Karpas-422 (cell line): Measurements from ENCODE around the gene SLC66A3. TPM values are rescaled to one million over a fixed set of nuclear protein-coding genes. Genes with fewer than 3 reads are reported as not detected.

ENCODE experiments used
- DNase-seq: peaks from one replicate; pipeline ENCODE4 v3.0.0-alpha.2; 2015
- H2AFZ ChIP-seq: fragments of 200-600 bp; sonication (generic); 2 replicates; pipeline ENCODE4 v1.6.1; 2014; ENCODE audit warnings: antibody characterized with exemption, low read length, mixed read lengths
- H3K27ac ChIP-seq: fragments of 200-600 bp; sonication (generic); 2 replicates; pipeline ENCODE4 v1.5.1; 2014; ENCODE audit warnings: mild to moderate bottlenecking, low read length, moderate library complexity
- H3K27me3 ChIP-seq: fragments of 200-600 bp; sonication (generic); 2 replicates; pipeline ENCODE4 v1.6.1; 2014; ENCODE audit warnings: low read length, mixed read lengths
- H3K36me3 ChIP-seq: fragments of 200-600 bp; sonication (generic); 2 replicates; pipeline ENCODE4 v1.6.1; 2014; ENCODE audit warnings: low read length, mixed read lengths; ENCODE audit not compliant: insufficient read depth
- H3K4me1 ChIP-seq: fragments of 200-600 bp; sonication (generic); 2 replicates; pipeline ENCODE4 v1.6.1; 2014; ENCODE audit warnings: mild to moderate bottlenecking, low read length, mixed read lengths
- H3K4me2 ChIP-seq: fragments of 200-600 bp; sonication (generic); 2 replicates; pipeline ENCODE4 v1.6.1; 2014; ENCODE audit warnings: low read length, low read depth, mild to moderate bottlenecking; ENCODE audit not compliant: poor library complexity, severe bottlenecking
- H3K4me3 ChIP-seq: fragments of 200-600 bp; sonication (generic); 2 replicates; pipeline ENCODE4 v1.5.1; 2014; ENCODE audit warnings: mild to moderate bottlenecking, antibody characterized with exemption, low read length, mixed read lengths
- H3K79me2 ChIP-seq: fragments of 200-600 bp; sonication (generic); 2 replicates; pipeline ENCODE4 v1.6.1; 2014; ENCODE audit warnings: mild to moderate bottlenecking, low read length, mixed read lengths
- H3K9ac ChIP-seq: fragments of 200-600 bp; sonication (generic); 2 replicates; pipeline ENCODE4 v1.6.0; 2014; ENCODE audit warnings: low read length
- H3K9me2 ChIP-seq: fragments of 200-600 bp; sonication (generic), shearing (Covaris generic); replicated peaks from 2 replicates; pipeline ENCODE4 v1.6.0; 2014; ENCODE audit warnings: mild to moderate bottlenecking, low read length, moderate library complexity; ENCODE audit not compliant: insufficient read depth
- H3K9me3 ChIP-seq: fragments of 300-700, 200-600 bp; sonication (generic); 2 replicates; pipeline ENCODE4 v1.6.1; 2014; ENCODE audit warnings: low read length, mixed read lengths
- H4K20me1 ChIP-seq: fragments of 200-600 bp; sonication (generic); 2 replicates; pipeline ENCODE4 v1.6.1; 2014; ENCODE audit warnings: mild to moderate bottlenecking, antibody characterized with exemption, low read length, low read depth; ENCODE audit not compliant: insufficient read depth
- total RNA-seq: library from RNA; depleted of rRNA; stranded (reverse); fragments of >200 nt; shearing (Covaris generic); gene quantifications from 2 replicates; pipeline ENCODE4 v1.2.3, GENCODE V29; 2014; ENCODE audit warnings: low replicate concordance

The SLC66A3 gene
- total RNA-seq, 1 experiment from 2014 or later: 18.2 TPM

GRCh38 chr2:11123001-11123809, 32.1 kb upstream of the SLC66A3 start:
- Histone ChIP-seq H3K9me3 (no peaks in the 10 kb centered on the region), H4K20me1 (no peaks in the 10 kb centered on the region), H3K4me1 (no peaks in the 10 kb centered on the region), H3K36me3 (no peaks in the 10 kb centered on the region), H3K4me3 (no peak overlapping the region), H2AFZ (no peak overlapping the region), H3K4me2 (no peak overlapping the region), H3K79me2 (no peaks in the 10 kb centered on the region), H3K27ac (no peak overlapping the region), H3K9me2 (no peaks in the 10 kb centered on the region), H3K27me3 (no peaks in the 10 kb centered on the region), H3K9ac (no peak overlapping the region)
- no peak for DNase-seq

GRCh38 chr2:11123856-11124759, 31.2 kb upstream of the SLC66A3 start:
- Histone ChIP-seq H4K20me1 (no peaks in the 10 kb centered on the region), H2AFZ (no peak overlapping the region), H3K4me3 (no peak overlapping the region), H3K27me3 (no peaks in the 10 kb centered on the region), H3K9me2 (no peaks in the 10 kb centered on the region), H3K4me2 (no peak overlapping the region), H3K4me1 (no peaks in the 10 kb centered on the region), H3K79me2 (no peaks in the 10 kb centered on the region), H3K36me3 (no peaks in the 10 kb centered on the region), H3K9ac (no peak overlapping the region), H3K9me3 (no peaks in the 10 kb centered on the region), H3K27ac (no peak overlapping the region)
- DNase-seq: peak; percentile 85

- Histone ChIP-seq H3K4me3 (no peak overlapping the region), H3K27me3 (no peaks in the 10 kb centered on the region), H3K4me2 (no peak overlapping the region)
Measured at GRCh38 chr2:11124760-11125068, 30.6 kb upstream of the SLC66A3 start.

GRCh38 chr2:11127761-11128160, 27.5 kb upstream of the SLC66A3 start:
- DNase-seq: no peak
- H3K9me3 ChIP-seq: no peaks in the 10 kb centered on the region
- H4K20me1 ChIP-seq: no peaks in the 10 kb centered on the region
- no peaks in the 10 kb centered on the region for H3K79me2 ChIP-seq
- H3K36me3 ChIP-seq: no peaks in the 10 kb centered on the region
- H3K9ac ChIP-seq: no peak overlapping the region
- no peak overlapping the region for H2AFZ ChIP-seq
- no peak overlapping the region for H3K4me3 ChIP-seq
- H3K27me3 ChIP-seq: no peaks in the 10 kb centered on the region
- H3K4me1 ChIP-seq: peaks cover 19% of the 10 kb centered on the region
- H3K27ac ChIP-seq: no peak overlapping the region
- H3K4me2 ChIP-seq: no peak overlapping the region
- H3K9me2 ChIP-seq: no peaks in the 10 kb centered on the region

More at GRCh38 chr2:11124760-11125068, 30.6 kb upstream of the SLC66A3 start:
- Histone ChIP-seq H2AFZ (no peak overlapping the region), H3K36me3 (no peaks in the 10 kb centered on the region), H3K9me2 (no peaks in the 10 kb centered on the region), H3K9ac (no peak overlapping the region), H3K79me2 (no peaks in the 10 kb centered on the region), H3K27ac (no peak overlapping the region), H3K9me3 (no peaks in the 10 kb centered on the region), H4K20me1 (no peaks in the 10 kb centered on the region), H3K4me1 (peaks cover 2% of the 10 kb centered on the region)
- no peak for DNase-seq

- Histone ChIP-seq H2AFZ (no peak overlapping the region), H3K9me3 (no peaks in the 10 kb centered on the region), H3K4me3 (no peak overlapping the region), H3K36me3 (no peaks in the 10 kb centered on the region), H3K9me2 (no peaks in the 10 kb centered on the region), H3K4me1 (peaks cover 22% of the 10 kb centered on the region), H3K27ac (no peak overlapping the region), H3K4me2 (no peak overlapping the region), H4K20me1 (no peaks in the 10 kb centered on the region), H3K9ac (no peak overlapping the region), H3K79me2 (no peaks in the 10 kb centered on the region), H3K27me3 (no peaks in the 10 kb centered on the region)
- no peak for DNase-seq
Measured at GRCh38 chr2:11128243-11128951, 26.9 kb upstream of the SLC66A3 start.

GRCh38 chr2:11129598-11130449, 25.4 kb upstream of the SLC66A3 start:
- Histone ChIP-seq H3K79me2 (no peaks in the 10 kb centered on the region), H4K20me1 (no peaks in the 10 kb centered on the region), H3K4me1 (peaks cover 22% of the 10 kb centered on the region), H3K4me3 (peak overlapping the region; percentile 63), H3K9me3 (no peaks in the 10 kb centered on the region), H3K9ac (peak overlapping the region; percentile 46; the same call in 1 of the 2 replicates), H3K4me2 (peak overlapping the region; percentile 76), H3K27ac (no peak overlapping the region), H2AFZ (peak overlapping the region; percentile 42; the same call in 1 of the 2 replicates), H3K27me3 (no peaks in the 10 kb centered on the region), H3K36me3 (no peaks in the 10 kb centered on the region), H3K9me2 (no peaks in the 10 kb centered on the region)
- DNase-seq: peak; percentile 80

- Histone ChIP-seq H3K79me2 (no peaks in the 10 kb centered on the region), H3K4me1 (peaks cover 22% of the 10 kb centered on the region), H3K36me3 (no peaks in the 10 kb centered on the region), H3K27me3 (no peaks in the 10 kb centered on the region), H4K20me1 (no peaks in the 10 kb centered on the region), H3K4me3 (no peak overlapping the region), H3K9me3 (no peaks in the 10 kb centered on the region), H3K4me2 (no peak overlapping the region), H3K9ac (no peak overlapping the region), H3K27ac (no peak overlapping the region), H3K9me2 (no peaks in the 10 kb centered on the region), H2AFZ (no peak overlapping the region)
- DNase-seq: no peak
Measured at GRCh38 chr2:11131166-11131920, 23.9 kb upstream of the SLC66A3 start.
